GM19324 (cell line): ENCODE data around the gene PNPLA2.

Experiments used
- ATAC-seq: cut with Tn5 transposase; IDR thresholded peaks from one replicate; pipeline ENCODE4 v1.9.1; 2021; ENCODE audit warnings: mild to moderate bottlenecking, moderate library complexity; ENCODE audit not compliant: unreplicated experiment, low FRiP score

Gene PNPLA2

GRCh38 chr11:839875-840617 lies 21.3 kb downstream of the PNPLA2 start:
- no peak for ATAC-seq

- peak; percentile 16 for ATAC-seq
Measured at GRCh38 chr11:841981-842369, 23.3 kb downstream of the PNPLA2 start.

GRCh38 chr11:842370-843002 lies 23.8 kb downstream of the PNPLA2 start, which contains the start of the genes POLR2L and TSPAN4:
Gene POLR2L, minus strand, starts transcription at chr11:842529. Its CDS starts 21 bp downstream, at chr11:842508.
Gene TSPAN4, plus strand, starts transcription at chr11:842852. Its CDS starts 7,453 bp downstream, at chr11:850305.
- ATAC-seq, result peak; percentile 71

- ATAC-seq, result peak; percentile 5
Measured at GRCh38 chr11:843086-843734, 24.5 kb downstream of the PNPLA2 start.

GRCh38 chr11:843818-844692 lies 25.3 kb downstream of the PNPLA2 start:
- ATAC-seq, result no peak

GRCh38 chr11:844693-845644 lies 26.3 kb downstream of the PNPLA2 start:
- ATAC-seq, result no peak

GRCh38 chr11:845872-846495 lies 27.3 kb downstream of the PNPLA2 start:
- ATAC-seq, result no peak

GRCh38 chr11:846496-847098 lies 27.9 kb downstream of the PNPLA2 start:
- no peak for ATAC-seq

GRCh38 chr11:847876-848275 lies 29.2 kb downstream of the PNPLA2 start:
- no peak for ATAC-seq

- ATAC-seq, result no peak
Measured at GRCh38 chr11:848380-848931, 29.7 kb downstream of the PNPLA2 start.

GRCh38 chr11:849104-849824 lies 30.6 kb downstream of the PNPLA2 start:
- no peak for ATAC-seq

GRCh38 chr11:849951-850774 lies 31.4 kb downstream of the PNPLA2 start:
- no peak for ATAC-seq

GRCh38 chr11:850775-851763 lies 32.4 kb downstream of the PNPLA2 start:
- ATAC-seq, result no peak

- ATAC-seq, result no peak
Measured at GRCh38 chr11:852762-853161, 34.0 kb downstream of the PNPLA2 start.

- no peak for ATAC-seq
Measured at GRCh38 chr11:853682-854448, 35.2 kb downstream of the PNPLA2 start.
